ENCODE measurements around the gene GLCE.
"Not testable (repeated sequence)": the region's sequence is repeated elsewhere in the genome, so short reads cannot be mapped to it uniquely, and the experiment has no call there.

Gene GLCE

DNA sequence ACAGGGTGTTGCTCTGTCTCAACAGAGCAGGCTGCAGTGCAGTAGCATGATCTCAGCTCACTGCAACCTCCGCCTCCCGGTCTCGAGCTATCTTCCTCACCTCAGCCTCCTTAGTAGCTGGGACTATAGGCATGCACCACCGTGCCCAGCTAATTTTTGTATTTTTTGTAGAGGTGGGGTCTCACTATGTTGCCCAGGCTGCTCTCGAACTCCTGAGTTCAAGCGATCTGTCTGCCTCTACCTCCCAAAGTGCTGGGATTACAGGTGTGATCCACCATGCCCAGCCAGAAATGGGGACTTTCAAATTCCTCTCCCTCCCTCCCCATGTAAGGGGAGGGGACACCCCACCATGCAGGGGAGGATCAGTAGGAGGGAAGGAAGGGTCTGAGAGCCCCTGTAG is 141.7 kb downstream of the GLCE start:
- DNase-seq, result not testable (repeated sequence)

- no peak for DNase-seq
These were observed 142.5 kb downstream of the GLCE start for GRCh38 chr15:69302929-69303328.

- no peak for DNase-seq
These were observed 143.1 kb downstream of the GLCE start for GRCh38 chr15:69303337-69304181.

DNA sequence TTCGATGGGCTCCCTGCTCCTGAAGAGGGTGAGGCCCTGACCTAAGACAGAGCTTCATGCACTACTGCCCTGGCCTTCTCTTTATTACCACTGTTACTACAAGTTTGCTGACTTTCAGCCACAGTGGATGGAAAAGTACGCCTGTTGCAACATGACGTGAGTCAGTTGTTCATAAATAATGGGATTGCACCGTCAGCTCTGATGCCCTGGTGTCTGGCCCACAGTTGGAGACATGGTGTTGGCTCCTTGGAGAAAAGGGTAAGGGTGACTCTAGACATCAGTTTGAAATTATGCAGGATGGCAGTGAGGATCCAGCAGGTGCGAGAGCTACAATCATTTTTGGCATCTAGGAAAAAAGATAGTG is 143.7 kb downstream of the GLCE start:
- DNase-seq, result no peak

- DNase-seq, result no peak
These were observed 144.9 kb downstream of the GLCE start for GRCh38 chr15:69305204-69305931.

- no peak for DNase-seq
These were observed 145.6 kb downstream of the GLCE start for GRCh38 chr15:69305933-69306568.

GRCh38 chr15:69307939-69308338 is 147.5 kb downstream of the GLCE start:
- no peak for DNase-seq

GRCh38 chr15:69308949-69309348 is 148.5 kb downstream of the GLCE start:
- no peak for DNase-seq

GRCh38 chr15:69311319-69311721 is 150.9 kb downstream of the GLCE start:
- DNase-seq, result no peak

DNA sequence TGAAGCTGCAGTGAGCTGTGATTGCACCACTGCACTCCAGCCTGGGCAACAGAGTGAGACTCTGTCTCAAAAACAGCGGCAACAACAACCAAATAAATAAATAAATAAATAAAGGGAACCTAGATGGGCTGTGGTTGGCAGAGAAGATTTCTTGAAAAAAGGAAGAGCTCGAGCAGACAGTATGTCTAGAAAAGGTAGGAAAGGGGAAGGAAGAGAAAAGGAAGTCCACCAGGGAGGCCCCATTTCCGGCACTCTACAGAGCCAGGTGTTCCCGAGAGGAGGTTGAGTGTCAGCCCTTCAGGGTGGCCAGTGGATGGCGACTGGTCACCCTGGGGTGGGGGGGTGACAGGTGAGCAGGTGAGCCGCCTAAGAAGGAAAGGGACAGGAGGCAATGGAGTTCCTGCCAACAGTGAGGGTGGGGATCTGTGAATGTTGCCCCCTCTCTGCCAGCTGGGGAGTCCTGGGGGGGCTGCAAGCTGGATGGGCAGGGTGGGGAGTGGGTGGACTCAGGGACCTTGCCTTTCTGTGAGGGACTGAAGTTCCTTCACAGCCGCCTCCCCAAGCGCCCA is 153.1 kb downstream of the GLCE start:
- no peak for DNase-seq

DNA sequence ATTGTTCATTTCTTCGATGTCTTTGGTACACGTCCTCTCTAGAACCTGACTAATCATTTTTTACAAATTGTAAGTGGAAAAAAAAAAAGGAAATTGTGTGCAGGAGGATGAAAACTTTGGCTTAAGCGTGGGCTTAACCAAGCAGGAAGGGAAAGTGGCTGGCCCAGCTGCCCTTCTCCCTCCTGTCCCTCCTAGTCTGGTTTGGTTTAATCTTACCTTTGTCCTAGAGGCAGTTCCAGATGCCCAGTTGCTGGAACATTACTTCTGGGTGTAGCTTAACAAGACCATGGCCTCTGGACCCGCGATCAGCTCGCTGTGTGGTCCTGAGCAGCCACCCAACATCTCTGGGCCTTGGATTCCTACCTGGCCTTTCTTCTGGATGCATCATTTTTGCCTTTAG is 153.7 kb downstream of the GLCE start:
- no peak for DNase-seq

GRCh38 chr15:69314736-69315135 is 154.3 kb downstream of the GLCE start:
- DNase-seq, result no peak

GRCh38 chr15:69315402-69316110 is 155.1 kb downstream of the GLCE start:
- DNase-seq, result no peak

- DNase-seq, result no peak
These were observed 155.9 kb downstream of the GLCE start for GRCh38 chr15:69316291-69316690.

DNA sequence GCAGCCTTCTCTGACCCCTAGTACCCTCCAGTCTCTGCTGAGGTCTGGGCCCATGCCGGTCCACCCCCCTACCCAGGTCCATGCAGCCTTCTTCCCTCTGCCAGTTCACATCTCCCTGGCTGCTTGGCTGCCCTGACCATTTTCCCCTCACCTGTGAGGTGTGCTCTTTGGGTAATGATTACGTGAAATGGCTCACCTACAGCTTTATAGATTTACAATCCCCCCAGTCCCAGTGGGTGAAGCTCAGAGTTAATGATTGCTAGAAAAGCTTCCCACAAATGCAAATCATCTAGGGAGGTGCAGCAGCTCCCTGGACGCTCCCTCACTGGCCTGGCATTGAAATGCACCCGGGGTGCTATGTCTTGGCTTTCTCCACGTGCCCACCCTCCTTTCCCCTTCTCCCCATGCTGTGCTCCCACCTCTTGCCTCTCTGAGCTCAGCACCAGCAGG is 157.0 kb downstream of the GLCE start:
- no peak for DNase-seq

DNA sequence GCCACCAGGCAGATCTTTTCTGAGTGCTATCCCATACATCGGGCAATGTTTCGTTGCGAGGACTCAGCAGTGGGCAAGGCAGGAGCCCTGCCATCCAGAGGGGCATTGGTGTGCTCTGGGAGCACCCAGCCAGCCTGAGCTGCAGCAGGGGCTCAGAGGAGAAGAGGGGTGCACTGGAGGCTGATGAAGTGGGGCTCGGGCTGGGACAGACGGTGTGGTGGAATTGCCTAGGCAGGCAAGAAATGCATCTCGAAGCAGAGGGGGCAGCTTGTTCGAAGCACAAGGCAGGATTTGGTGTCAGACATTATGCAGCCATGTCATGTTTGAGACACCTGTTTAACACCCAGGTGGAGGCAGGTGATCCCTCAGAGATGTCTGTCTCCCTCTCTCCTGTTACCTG is 157.6 kb downstream of the GLCE start:
- no peak for DNase-seq

GRCh38 chr15:69319384-69320375 is 159.2 kb downstream of the GLCE start:
- DNase-seq, result no peak

DNA sequence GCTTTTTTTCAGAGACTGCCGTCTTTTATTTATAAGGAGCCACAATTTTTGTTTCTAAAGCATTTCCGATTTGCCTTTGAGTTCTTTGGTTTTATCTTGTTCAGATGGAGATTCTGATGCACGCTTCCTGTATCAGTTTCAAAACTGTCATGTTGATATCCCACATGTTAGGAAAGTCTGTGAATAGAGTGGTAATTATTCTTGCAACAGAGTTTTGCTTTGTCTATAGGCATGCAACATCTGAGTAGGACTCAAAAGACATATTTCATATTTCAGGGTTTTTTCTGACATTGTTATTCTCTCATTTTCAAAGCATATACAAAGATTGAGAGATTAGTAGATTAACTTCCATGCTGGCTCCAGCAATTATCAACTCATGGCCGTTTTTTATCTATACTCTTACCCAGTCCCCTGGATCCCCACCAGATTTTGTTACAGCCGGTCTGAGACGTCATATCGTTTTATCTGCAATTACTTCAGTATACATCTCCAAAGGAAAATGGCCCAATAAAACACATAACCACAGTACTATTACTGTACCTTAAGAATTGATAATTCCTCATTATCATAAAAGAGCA is 160.6 kb downstream of the GLCE start:
- no peak for DNase-seq

All from stimulated activated CD8-positive, alpha-beta memory T cell treated with anti-CD3 and anti-CD28 coated beads, Interleukin-4, amount 100 ng/mL, for 48 hours (primary cell).